Activated CD4-positive, alpha-beta T cell treated with anti-CD3 and anti-CD28 coated beads, Interleukin-2, amount 50 U/mL, for 24 hours (primary cell): ENCODE results near the gene RIMBP3B.
"Not testable (repeated sequence)": the region's sequence is repeated elsewhere in the genome, so short reads cannot be mapped to it uniquely, and the experiment has no call there.

Experiments used
- DNase-seq, 2 donors: peaks; one replicate each; pipeline ENCODE4 v3.0.0-alpha.2; 2020; ENCODE audit warnings: low read depth in 1 of 2, low spot score in 1 of 2

RIMBP3B gene

GRCh38 chr22:21417853-21418252 lies 34.3 kb downstream of the RIMBP3B start:
- DNase-seq = not testable (repeated sequence)

GRCh38 chr22:21418974-21419638 lies 35.6 kb downstream of the RIMBP3B start:
- DNase-seq = not testable (repeated sequence)

- not testable (repeated sequence) for DNase-seq
These were observed 36.7 kb downstream of the RIMBP3B start for GRCh38 chr22:21420180-21420763.

GRCh38 chr22:21424084-21424709 lies 40.6 kb downstream of the RIMBP3B start:
- DNase-seq = not testable (repeated sequence)

- not testable (repeated sequence) for DNase-seq
These were observed 51.1 kb downstream of the RIMBP3B start for GRCh38 chr22:21434378-21435233.

GRCh38 chr22:21435998-21436810 lies 52.7 kb downstream of the RIMBP3B start:
- not testable (repeated sequence) for DNase-seq

GRCh38 chr22:21438013-21438412 lies 54.5 kb downstream of the RIMBP3B start:
- not testable (repeated sequence) for DNase-seq
